ENCODE measurements around the gene ZNF148.

Gene ZNF148

DNA sequence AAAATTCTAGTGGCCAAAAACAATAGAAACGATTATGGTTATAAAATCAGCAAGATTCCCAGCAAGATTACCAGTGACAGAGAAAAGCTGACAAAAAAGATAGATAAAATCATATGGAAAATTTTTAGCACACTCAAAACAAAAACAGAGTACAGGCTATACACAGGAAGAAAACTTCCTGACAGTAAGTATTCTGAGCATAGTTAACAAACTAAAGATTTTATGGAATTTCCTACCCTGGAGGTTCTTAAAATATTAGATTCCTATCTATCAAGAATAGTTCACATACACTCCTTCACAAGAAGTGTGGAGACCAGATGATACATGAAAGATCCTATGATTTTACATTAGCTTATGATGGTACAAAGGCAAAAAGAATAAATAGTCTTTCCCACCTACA is 50.8 kb downstream of the ZNF148 start:
- DNase-seq: no peak

DNA sequence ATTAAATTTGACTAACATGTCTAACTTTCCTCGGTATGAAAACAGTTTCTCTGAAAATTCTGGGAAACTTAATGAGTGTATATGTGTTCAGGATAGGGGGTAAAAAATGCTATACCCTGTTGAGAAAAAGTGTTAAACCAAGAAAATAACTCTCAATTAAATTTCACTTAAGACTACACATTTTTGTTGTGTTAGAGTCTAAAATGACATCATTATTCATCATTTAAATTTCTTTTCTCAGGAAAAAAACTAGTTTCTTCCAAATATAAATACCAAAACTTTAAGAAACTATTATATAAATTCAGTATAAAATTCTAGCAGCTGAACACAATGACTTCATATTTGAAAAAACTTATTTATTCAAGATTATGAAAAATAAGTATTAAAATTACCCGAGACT is 52.2 kb downstream of the ZNF148 start:
- no peak for DNase-seq

DNA sequence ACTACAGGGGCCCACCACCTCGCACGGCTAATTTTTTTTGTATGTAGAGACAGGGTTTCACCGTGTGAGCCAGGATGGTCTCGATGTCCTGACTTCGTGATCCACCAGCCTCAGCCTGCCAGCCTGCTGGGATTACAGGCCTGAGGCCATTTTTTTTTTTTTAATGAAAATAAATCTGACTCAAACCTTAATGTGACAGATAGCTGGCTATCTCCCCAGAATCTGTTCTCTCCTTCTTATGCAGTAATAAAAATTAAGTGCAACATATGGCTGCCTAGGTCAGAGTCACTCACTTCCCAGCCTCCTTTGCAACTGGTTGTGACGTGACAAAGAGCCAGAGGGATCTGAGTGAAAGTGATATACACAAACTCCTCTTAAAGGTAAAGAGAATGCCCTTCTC is 53.0 kb downstream of the ZNF148 start:
- DNase-seq: peak; percentile 98

DNA sequence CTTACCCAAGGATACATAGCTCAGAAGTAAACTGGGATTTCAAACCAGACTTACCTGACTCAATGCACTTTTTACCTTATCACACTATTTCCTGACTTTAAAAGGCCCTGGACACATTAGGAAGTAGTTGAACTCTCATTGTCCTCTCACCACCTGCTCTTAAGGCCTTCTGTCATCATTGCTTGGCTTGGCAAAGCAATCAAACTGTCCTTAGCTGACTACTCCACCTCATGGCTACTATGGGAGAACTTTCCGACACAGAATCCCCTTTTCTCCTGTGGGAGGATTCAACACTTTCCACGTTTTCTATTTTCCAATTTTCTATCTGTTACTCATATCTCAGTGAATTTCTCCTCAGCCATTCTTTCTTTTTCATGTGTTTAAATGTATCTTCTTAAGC is 55.4 kb downstream of the ZNF148 start:
- no peak for DNase-seq

- no peak for DNase-seq
Measured at GRCh38 chr3:125318871-125319270, 56.3 kb downstream of the ZNF148 start.

DNA sequence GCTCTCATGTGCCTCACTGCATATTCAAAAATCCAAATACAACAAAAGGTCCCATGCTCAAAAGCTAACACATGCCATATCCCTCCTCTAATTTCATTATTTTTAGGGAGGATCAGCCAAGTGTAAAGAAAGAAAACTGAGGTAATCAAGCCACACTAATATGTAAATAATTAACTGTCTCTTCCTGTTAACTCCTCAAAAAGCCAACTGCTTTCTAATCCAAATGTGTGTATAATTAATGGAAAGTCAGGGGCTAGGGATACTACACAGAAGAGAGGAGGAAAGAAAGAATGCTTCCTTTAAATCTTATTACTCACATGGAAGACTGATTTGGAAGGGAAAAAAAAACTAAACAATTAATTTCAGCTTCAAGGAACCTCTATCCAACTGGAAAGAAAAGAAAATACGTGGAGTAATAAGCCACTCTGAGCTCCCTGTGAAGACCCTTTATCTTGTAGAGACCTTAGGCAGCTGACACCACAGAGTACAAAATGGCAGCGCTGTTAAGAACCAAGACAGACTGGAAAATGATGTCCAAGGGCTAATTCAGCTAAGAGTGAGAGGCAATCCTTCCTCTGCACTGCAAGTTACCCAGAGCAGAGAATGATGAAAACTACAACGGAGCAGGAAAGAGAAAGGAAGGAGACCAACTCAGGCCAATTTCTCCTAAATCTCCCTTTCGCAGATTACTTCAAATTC is 56.8 kb downstream of the ZNF148 start:
- no peak for DNase-seq

- DNase-seq: no peak
Measured at GRCh38 chr3:125317761-125318160, 57.4 kb downstream of the ZNF148 start.

DNA sequence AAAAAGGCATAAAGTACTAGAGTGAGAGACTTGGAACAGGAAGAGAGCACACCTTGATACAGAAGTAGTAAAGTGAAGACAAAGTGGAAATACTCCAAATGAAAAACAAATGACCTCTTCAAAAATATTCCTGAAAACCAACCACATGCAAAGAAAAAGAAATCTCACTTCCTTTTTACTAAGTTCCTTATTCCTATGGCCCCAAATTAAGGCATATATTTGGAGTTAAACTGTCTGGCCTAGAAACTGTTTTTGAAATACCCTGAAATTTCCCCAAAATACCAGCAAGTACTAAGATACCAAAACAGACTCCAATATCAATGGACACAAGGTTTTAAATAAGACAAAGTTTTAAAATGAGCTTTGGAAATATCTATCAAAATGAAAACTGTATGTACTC is 58.2 kb downstream of the ZNF148 start:
- DNase-seq: no peak

- no peak for DNase-seq
Measured at GRCh38 chr3:125316246-125316645, 58.9 kb downstream of the ZNF148 start.

GRCh38 chr3:125313060-125313635 is 62.0 kb downstream of the ZNF148 start:
- DNase-seq: no peak

- DNase-seq: no peak
Measured at GRCh38 chr3:125310623-125311081, 64.5 kb downstream of the ZNF148 start.

- DNase-seq: no peak
Measured at GRCh38 chr3:125309476-125309875, 65.6 kb downstream of the ZNF148 start.

GRCh38 chr3:125306620-125307019 is 68.5 kb downstream of the ZNF148 start:
- DNase-seq: no peak

DNA sequence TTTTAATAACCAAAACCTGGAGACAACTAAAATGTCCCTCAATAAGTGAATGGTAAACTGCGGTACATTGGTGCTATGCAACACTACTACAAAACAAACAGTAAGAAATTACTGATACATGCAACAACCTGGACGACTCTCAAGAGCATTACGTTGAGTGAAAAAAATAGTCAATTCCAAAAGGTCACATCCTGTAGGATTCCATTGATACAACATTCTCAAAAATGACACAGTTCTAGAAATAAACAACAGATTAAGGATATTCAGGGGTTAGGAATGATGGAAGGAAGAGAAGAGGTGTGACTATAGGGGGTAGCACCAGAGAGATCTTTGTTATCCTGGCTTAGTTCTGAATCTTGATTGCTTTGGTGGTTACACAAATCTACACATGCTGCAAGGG is 72.2 kb downstream of the ZNF148 start:
- DNase-seq: no peak

DNA sequence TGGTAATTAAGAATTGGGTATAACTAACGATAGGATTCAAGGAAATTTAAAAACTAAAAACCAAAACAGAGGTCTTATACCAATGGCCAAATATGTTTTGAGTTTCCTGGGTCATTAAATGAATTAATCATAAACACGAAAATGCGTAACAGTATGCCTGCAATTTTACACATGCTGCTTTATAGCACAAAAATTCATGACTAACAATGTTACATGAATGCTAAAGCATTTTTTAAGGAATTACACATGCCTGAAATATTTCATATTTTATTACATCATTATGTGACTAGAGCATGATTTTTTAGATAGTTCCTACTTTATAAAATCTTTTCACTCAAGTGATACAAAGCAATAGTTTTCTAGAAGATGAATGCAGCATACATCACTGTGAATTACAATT is 74.7 kb downstream of the ZNF148 start:
- no peak for DNase-seq

- no peak for DNase-seq
Measured at GRCh38 chr3:125294411-125294810, 80.7 kb downstream of the ZNF148 start.

- no peak for DNase-seq
Measured at GRCh38 chr3:125292015-125292414, 83.1 kb downstream of the ZNF148 start.

GRCh38 chr3:125289429-125289981 is 85.6 kb downstream of the ZNF148 start:
- no peak for DNase-seq

DNA sequence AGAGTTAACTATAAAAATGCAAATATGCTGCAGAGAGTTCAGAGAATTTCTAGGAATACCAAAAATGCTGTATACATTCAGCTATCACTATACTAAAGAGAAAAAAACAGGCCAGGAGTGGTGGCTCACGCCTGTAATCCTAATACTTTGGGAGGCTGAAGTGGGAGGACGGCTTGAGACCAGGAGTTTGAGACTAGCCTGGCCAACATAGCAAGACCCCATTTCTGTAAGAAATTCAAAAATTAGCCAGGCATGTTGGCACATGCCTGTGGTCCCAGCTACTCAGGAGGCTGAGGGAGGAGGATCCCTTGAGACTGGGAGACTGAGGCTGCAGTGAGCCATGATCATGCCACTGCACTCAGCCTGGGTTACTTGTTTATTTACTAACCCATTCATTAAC is 87.9 kb downstream of the ZNF148 start:
- DNase-seq: no peak

- no peak for DNase-seq
Measured at GRCh38 chr3:125281381-125281780, 93.7 kb downstream of the ZNF148 start.

- peak; percentile 37 for DNase-seq
Measured at GRCh38 chr3:125280668-125281361, 94.3 kb downstream of the ZNF148 start.

- DNase-seq: no peak
Measured at GRCh38 chr3:125278155-125278554, 97.0 kb downstream of the ZNF148 start.

- no peak for DNase-seq
Measured at GRCh38 chr3:125271127-125271526, 104.0 kb downstream of the ZNF148 start.

DNA sequence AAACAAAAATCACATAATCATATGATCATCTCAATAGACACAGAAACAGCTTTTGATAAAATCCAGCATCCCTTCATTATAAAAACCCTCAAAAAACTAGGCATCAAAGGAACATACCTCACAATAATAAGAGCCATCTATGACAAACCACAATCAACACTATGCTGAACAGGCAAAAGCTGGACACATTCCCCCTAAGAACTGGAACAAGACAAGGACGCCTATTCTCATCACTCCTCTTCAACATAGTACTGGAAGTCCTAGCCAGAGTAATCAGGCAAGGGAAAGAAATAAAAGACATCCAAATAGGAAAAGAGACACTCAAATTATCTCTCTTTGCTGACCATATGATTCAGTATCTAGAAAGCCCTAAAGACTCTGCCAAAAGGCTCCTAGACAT is 107.7 kb downstream of the ZNF148 start:
- DNase-seq: no peak

All from NCI-H1694 (cell line).